ENCODE results near the gene ASB2.

GRCh38 chr14:94005324-94006073 is 29.1 kb upstream of the ASB2 start:
- TF ChIP-seq, protein P1, sequence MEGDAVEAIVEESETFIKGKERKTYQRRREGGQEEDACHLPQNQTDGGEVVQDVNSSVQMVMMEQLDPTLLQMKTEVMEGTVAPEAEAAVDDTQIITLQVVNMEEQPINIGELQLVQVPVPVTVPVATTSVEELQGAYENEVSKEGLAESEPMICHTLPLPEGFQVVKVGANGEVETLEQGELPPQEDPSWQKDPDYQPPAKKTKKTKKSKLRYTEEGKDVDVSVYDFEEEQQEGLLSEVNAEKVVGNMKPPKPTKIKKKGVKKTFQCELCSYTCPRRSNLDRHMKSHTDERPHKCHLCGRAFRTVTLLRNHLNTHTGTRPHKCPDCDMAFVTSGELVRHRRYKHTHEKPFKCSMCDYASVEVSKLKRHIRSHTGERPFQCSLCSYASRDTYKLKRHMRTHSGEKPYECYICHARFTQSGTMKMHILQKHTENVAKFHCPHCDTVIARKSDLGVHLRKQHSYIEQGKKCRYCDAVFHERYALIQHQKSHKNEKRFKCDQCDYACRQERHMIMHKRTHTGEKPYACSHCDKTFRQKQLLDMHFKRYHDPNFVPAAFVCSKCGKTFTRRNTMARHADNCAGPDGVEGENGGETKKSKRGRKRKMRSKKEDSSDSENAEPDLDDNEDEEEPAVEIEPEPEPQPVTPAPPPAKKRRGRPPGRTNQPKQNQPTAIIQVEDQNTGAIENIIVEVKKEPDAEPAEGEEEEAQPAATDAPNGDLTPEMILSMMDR (IDR thresholded peaks at IDR 0.05; ENCODE audit: low read depth, low read length, poor library complexity, severe bottlenecking), result peak; percentile 74
- no peak for TF ChIP-seq EZH2phosphoT487 (IDR thresholded peaks at IDR 0.05; ENCODE audit: borderline replicate concordance, low read length)

Data from DOHH2 (cell line).